AG09309 (cell line): ENCODE data around the gene P2RX7.

ENCODE experiments used
- DNase-seq: peaks from one replicate; pipeline ENCODE4 v3.0.0-alpha.2; 2010; ENCODE audit warnings: low read depth
- H3K4me3 ChIP-seq: 2 replicates; pipeline ENCODE4 v1.5.1; 2011; ENCODE audit warnings: mild to moderate bottlenecking, low read depth, low read length, moderate library complexity; ENCODE audit not compliant: control insufficient read depth
- CTCF ChIP-seq: IDR thresholded peaks from 2 replicates; pipeline ENCODE4 v1.5.1; 2011; ENCODE audit warnings: mild to moderate bottlenecking, low read depth, low read length, inconsistent platforms; ENCODE audit not compliant: insufficient read depth, control insufficient read depth; ENCODE audit errors: missing control alignments

The P2RX7 gene

GRCh38 chr12:121233628-121234020, 100.9 kb downstream of the P2RX7 start:
- H3K4me3 ChIP-seq = no peak overlapping the region
- TF ChIP-seq CTCF = no peak
- no peak for DNase-seq

DNA sequence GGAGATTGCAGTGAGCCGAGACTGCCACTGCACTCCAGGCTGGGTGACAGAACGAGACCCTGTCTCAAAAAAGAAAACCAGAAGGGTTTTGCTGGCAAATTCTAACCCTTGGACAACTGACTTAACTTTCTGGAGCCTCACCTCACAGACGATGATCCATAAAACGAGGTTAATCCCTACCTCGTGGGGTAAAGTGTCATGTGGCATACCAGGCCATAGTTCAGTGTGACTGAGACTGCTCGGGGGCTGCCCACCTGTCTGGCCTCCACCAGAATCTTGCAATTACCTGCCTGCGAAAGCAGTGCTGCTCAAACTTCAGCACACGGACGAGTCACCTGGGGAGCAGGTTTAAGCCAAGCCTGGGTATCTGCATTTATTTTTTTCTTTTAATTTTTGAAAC, 104.1 kb downstream of the P2RX7 start:
- no peak for DNase-seq
- no peak overlapping the region for H3K4me3 ChIP-seq
- no peak for TF ChIP-seq CTCF

DNA sequence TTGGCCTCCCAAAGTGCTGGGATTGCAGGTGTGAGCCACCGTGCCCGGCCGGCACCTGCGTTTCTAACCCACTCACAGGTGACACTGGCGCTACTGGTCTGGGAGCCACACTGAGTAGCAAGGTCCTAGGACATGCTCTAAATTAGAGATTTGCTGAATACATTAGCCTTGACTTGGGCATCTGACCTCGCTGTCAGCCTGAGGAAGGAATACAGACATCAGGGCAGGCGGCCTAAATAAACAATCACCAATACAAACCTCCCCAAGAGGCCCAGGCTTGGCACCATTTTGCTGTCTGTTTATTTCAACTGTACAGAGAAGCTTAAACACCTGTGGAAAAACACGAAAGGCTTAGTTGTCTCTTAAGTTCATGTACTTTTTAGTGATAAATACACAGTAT, 104.7 kb downstream of the P2RX7 start:
- no peak for DNase-seq
- TF ChIP-seq CTCF = no peak
- H3K4me3 ChIP-seq = no peak overlapping the region
